HEK293 (cell line): ENCODE results near the gene MYO3A.

Experiments
- CTCF ChIA-PET: fragments of 350-600 bp; formaldehyde crosslinking; extraction: SDS; loops from one replicate; lab custom pipeline; 2021; ENCODE audit warnings: antibody characterized with exemption; lab: Yijun Ruan, JAX
- POLR2A ChIA-PET: fragments of 300-600 bp; formaldehyde crosslinking; extraction: SDS; loops from one replicate; lab custom pipeline; 2020; ENCODE audit warnings: antibody characterized with exemption, inconsistent platforms; lab: Yijun Ruan, JAX
- H3K27ac ChIP-seq: fragments of 200-500 bp; sonication (Bioruptor generic); 2 replicates; pipeline ENCODE4 v1.5.1; 2014; ENCODE audit warnings: low read depth, low read length, control low read depth, inconsistent platforms; ENCODE audit errors: extremely low read depth
- H3K36me3 ChIP-seq, 2 experiments: fragments of 200-500 bp in 1 of 2; sonication (Bioruptor generic) in 1 of 2; 1 replicate in 1 of 2; 2 replicates in 1 of 2; pipeline ENCODE4 v1.5.1; 2014 to 2017; ENCODE audit warnings: inconsistent platforms in 2 of 2, low read length in 2 of 2; ENCODE audit not compliant: control insufficient read depth in 2 of 2, insufficient read depth in 1 of 2
- H3K4me1 ChIP-seq: fragments of 200-500 bp; sonication (Bioruptor generic); 2 replicates; pipeline ENCODE4 v1.5.1; 2014; ENCODE audit warnings: mild to moderate bottlenecking, low read length, inconsistent platforms; ENCODE audit not compliant: control insufficient read depth, insufficient read depth
- H3K4me3 ChIP-seq: 2 replicates; pipeline ENCODE4 v1.5.1; 2011; ENCODE audit warnings: low read depth, mild to moderate bottlenecking, control low read depth, low read length, moderate library complexity
- H3K9me3 ChIP-seq: fragments of 200-500 bp; sonication (Bioruptor generic); 2 replicates; pipeline ENCODE4 v1.5.1; 2014; ENCODE audit warnings: low read depth, low read length, inconsistent platforms; ENCODE audit not compliant: control insufficient read depth, insufficient read depth
- KLF16 ChIP-seq: fragments of 450-650 bp; formaldehyde crosslinking; IDR thresholded peaks from 2 replicates; pipeline ENCODE4 v1.5.1; 2017; ENCODE audit warnings: missing biosample characterization, missing genetic modification characterization
- RBAK ChIP-seq: fragments of 450-650 bp; formaldehyde crosslinking; IDR thresholded peaks from 2 replicates; pipeline ENCODE4 v1.5.1; 2016; ENCODE audit warnings: missing biosample characterization, missing genetic modification characterization
- SETDB1 ChIP-seq: IDR thresholded peaks from one replicate; pipeline ENCODE4 v1.6.1; 2017; ENCODE audit warnings: mild to moderate bottlenecking, low read length, moderate library complexity, mixed read lengths; ENCODE audit not compliant: insufficient read length
- SP7 ChIP-seq: fragments of 450-650 bp; formaldehyde crosslinking; IDR thresholded peaks from 2 replicates; pipeline ENCODE4 v1.5.1; 2016; ENCODE audit warnings: missing biosample characterization, missing genetic modification characterization
- ZFP3 ChIP-seq: fragments of 450-650 bp; formaldehyde crosslinking; IDR thresholded peaks from 2 replicates; pipeline ENCODE4 v1.5.1; 2016; ENCODE audit warnings: low read depth, missing biosample characterization, missing genetic modification characterization
- ZFP69B ChIP-seq: fragments of 450-650 bp; formaldehyde crosslinking; IDR thresholded peaks from 2 replicates; pipeline ENCODE4 v1.5.1; 2016; ENCODE audit warnings: missing biosample characterization, missing genetic modification characterization
- ZNF184 ChIP-seq: fragments of 450-650 bp; IDR thresholded peaks from 2 replicates; pipeline ENCODE4 v1.5.1; 2018; ENCODE audit warnings: missing biosample characterization, mild to moderate bottlenecking, missing genetic modification characterization
- ZNF23 ChIP-seq: fragments of 450-650 bp; formaldehyde crosslinking; IDR thresholded peaks from 2 replicates; pipeline ENCODE4 v1.5.1; 2016; ENCODE audit warnings: missing biosample characterization, missing genetic modification characterization, borderline replicate concordance
- ZNF274 ChIP-seq, 2 experiments: fragments of 200-500 bp in 1 of 2; fragments of 450-650 bp in 1 of 2; sonication (Bioruptor generic) in 1 of 2; formaldehyde crosslinking in 1 of 2; IDR thresholded peaks; 2 replicates each; pipeline versions ENCODE4 v1.5.1 to v1.6.1; 2014 to 2016; ENCODE audit warnings: borderline replicate concordance in 1 of 2, inconsistent platforms in 1 of 2, low read length in 1 of 2, missing biosample characterization in 1 of 2, missing genetic modification characterization in 1 of 2
- ZNF341 ChIP-seq: fragments of 450-650 bp; formaldehyde crosslinking; IDR thresholded peaks from 2 replicates; pipeline ENCODE4; 2016; ENCODE audit warnings: low read depth, missing biosample characterization, missing genetic modification characterization
- ZNF354C ChIP-seq: fragments of 450-650 bp; formaldehyde crosslinking; IDR thresholded peaks from 2 replicates; pipeline ENCODE4 v1.5.1; 2016; ENCODE audit warnings: missing biosample characterization, missing genetic modification characterization, low read depth, borderline replicate concordance
- ZNF37A ChIP-seq: fragments of 450-650 bp; IDR thresholded peaks from 2 replicates; pipeline ENCODE4 v1.5.1; 2018; ENCODE audit warnings: missing biosample characterization, missing genetic modification characterization
- ZNF391 ChIP-seq: fragments of 450-650 bp; formaldehyde crosslinking; IDR thresholded peaks from 2 replicates; pipeline ENCODE4 v1.5.1; 2016; ENCODE audit warnings: low read depth, missing biosample characterization, missing genetic modification characterization, borderline replicate concordance
- ZNF670 ChIP-seq: fragments of 450-650 bp; formaldehyde crosslinking; IDR thresholded peaks from 2 replicates; pipeline ENCODE4 v1.5.1; 2016; ENCODE audit warnings: missing biosample characterization, missing genetic modification characterization, low read depth
- TF ChIP-seq, protein P1 (sequence below): fragments of 450-650 bp; IDR thresholded peaks from 2 replicates; pipeline ENCODE4 v1.5.1; 2018; ENCODE audit warnings: missing biosample characterization, missing genetic modification characterization
- TF ChIP-seq, protein P2 (sequence below): fragments of 450-650 bp; formaldehyde crosslinking; conservative IDR thresholded peaks from 2 replicates; pipeline ENCODE4 v1.5.1; 2016; ENCODE audit warnings: low read depth, missing biosample characterization, missing genetic modification characterization
- TF ChIP-seq, protein P3 (sequence below): fragments of 450-650 bp; formaldehyde crosslinking; IDR thresholded peaks from 2 replicates; pipeline ENCODE4 v1.5.0; 2017; ENCODE audit warnings: missing biosample characterization, missing genetic modification characterization, borderline replicate concordance

MYO3A gene

DNA sequence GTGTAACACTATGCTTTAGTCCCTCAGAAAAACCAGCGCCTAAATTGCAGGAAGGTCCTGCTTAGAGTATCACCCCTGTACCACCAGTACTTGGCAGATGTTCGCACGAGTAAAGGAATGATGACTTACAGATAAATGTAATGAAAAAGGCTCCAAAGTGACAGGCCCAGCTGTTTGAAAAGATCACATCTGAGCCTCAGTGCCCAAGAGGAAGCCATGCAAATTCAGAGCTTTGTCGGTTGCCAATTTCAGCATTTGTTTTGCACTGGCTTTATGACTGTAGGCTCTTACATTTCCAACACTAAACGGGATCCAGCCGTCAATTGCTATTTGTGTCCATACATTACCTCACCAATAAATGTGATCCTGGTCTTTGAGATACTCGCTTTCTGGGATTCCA, 222.0 kb downstream of the MYO3A start:
- ChIA-PET POLR2A (no interaction called here), CTCF (interaction anchor here (1.0 kb wide), 1 partner anchor 398 kb away, joined by 4 read pairs; no protein-coding TSS in a partner anchor)
- H3K36me3 ChIP-seq, result no peaks in the 10 kb centered on the region
- no peak overlapping the region for H3K27ac ChIP-seq
- no peaks in the 10 kb centered on the region for H3K4me1 ChIP-seq
- no peak overlapping the region for H3K4me3 ChIP-seq
- TF ChIP-seq SETDB1 (no peak), ZNF37A (no peak), KLF16 (tag by site-specific recombination) (no peak)
- TF ChIP-seq, protein P1, sequence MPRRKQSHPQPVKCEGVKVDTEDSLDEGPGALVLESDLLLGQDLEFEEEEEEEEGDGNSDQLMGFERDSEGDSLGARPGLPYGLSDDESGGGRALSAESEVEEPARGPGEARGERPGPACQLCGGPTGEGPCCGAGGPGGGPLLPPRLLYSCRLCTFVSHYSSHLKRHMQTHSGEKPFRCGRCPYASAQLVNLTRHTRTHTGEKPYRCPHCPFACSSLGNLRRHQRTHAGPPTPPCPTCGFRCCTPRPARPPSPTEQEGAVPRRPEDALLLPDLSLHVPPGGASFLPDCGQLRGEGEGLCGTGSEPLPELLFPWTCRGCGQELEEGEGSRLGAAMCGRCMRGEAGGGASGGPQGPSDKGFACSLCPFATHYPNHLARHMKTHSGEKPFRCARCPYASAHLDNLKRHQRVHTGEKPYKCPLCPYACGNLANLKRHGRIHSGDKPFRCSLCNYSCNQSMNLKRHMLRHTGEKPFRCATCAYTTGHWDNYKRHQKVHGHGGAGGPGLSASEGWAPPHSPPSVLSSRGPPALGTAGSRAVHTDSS (tag by site-specific recombination), result no peak
- TF ChIP-seq, all 188 proteins: peak for 0
- no peaks in the 10 kb centered on the region for H3K9me3 ChIP-seq

DNA sequence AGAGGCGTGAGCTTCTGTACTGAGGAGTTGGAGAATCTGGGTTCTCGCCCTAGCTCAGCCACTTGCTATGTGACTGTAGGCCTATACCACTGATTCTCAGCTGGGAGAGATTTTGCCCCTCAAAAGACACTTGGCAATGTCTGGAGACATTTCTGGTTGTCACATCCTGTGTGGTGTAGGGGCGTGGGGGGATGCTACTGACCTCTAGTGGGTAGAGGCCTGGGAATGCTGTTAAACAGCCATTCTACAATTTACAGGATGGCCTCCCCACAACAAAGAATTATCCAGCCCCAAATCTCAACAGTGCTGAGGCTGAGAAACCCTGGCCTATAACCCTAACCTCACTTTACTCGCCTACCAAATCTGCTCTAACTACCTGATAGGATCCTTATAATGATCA, 223.7 kb downstream of the MYO3A start:
- TF ChIP-seq ZFP3 (no peak), RBAK (tag by site-specific recombination) (no peak), ZNF23 (tag by site-specific recombination) (no peak), SP7 (no peak)
- TF ChIP-seq, protein P2, sequence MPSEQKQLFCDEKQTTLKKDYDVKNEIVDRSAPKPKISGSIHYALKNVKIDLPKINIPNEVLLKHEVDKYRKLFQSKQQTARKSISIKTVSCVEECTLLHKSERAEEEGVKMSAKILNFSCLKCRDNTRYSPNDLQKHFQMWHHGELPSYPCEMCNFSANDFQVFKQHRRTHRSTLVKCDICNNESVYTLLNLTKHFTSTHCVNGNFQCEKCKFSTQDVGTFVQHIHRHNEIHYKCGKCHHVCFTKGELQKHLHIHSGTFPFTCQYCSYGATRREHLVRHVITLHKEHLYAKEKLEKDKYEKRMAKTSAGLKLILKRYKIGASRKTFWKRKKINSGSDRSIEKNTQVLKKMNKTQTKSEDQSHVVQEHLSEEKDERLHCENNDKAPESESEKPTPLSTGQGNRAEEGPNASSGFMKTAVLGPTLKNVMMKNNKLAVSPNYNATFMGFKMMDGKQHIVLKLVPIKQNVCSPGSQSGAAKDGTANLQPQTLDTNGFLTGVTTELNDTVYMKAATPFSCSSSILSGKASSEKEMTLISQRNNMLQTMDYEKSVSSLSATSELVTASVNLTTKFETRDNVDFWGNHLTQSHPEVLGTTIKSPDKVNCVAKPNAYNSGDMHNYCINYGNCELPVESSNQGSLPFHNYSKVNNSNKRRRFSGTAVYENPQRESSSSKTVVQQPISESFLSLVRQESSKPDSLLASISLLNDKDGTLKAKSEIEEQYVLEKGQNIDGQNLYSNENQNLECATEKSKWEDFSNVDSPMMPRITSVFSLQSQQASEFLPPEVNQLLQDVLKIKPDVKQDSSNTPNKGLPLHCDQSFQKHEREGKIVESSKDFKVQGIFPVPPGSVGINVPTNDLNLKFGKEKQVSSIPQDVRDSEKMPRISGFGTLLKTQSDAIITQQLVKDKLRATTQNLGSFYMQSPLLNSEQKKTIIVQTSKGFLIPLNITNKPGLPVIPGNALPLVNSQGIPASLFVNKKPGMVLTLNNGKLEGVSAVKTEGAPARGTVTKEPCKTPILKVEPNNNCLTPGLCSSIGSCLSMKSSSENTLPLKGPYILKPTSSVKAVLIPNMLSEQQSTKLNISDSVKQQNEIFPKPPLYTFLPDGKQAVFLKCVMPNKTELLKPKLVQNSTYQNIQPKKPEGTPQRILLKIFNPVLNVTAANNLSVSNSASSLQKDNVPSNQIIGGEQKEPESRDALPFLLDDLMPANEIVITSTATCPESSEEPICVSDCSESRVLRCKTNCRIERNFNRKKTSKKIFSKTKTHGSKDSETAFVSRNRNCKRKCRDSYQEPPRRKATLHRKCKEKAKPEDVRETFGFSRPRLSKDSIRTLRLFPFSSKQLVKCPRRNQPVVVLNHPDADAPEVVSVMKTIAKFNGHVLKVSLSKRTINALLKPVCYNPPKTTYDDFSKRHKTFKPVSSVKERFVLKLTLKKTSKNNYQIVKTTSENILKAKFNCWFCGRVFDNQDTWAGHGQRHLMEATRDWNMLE (tag by site-specific recombination), result no peak
- Histone ChIP-seq H3K4me3 (no peak overlapping the region), H3K4me1 (no peaks in the 10 kb centered on the region), H3K9me3 (no peaks in the 10 kb centered on the region), H3K36me3 (no peaks in the 10 kb centered on the region), H3K27ac (no peak overlapping the region)
- POLR2A ChIA-PET, result no interaction called here
- CTCF ChIA-PET, result interaction anchor here (0.6 to 1.2 kb wide), 4 partner anchors 12 to 282 kb away, joined by 3 to 8 read pairs (median 3); no protein-coding TSS in a partner anchor

DNA sequence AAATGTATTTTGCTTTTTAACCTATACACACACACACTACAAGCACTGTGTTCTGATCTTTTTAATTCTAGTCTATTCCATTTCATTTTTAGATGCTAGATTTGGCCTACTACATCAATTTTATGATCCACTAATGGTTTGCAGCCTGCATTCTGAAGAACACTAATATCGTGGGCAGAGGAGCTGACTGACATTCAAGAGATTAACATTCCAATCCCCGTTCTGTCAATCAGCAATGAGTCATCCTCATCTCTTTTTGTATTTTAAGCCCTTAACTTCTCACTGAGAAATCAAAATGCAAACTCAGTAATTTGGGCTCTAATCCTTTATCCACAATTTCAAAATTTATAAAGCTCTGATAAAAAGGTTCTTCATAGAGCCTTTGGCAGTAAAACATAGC, 235.4 kb downstream of the MYO3A start:
- Histone ChIP-seq H3K4me3 (no peak overlapping the region), H3K27ac (no peak overlapping the region), H3K36me3 (no peaks in the 10 kb centered on the region), H3K4me1 (no peaks in the 10 kb centered on the region), H3K9me3 (no peaks in the 10 kb centered on the region)
- CTCF ChIA-PET, result interaction anchor here (1.3 kb wide), 1 partner anchor 12 kb away, joined by 3 read pairs; no protein-coding TSS in a partner anchor
- POLR2A ChIA-PET, result no interaction called here
- TF ChIP-seq ZNF341 (no peak), ZNF391 (tag by site-specific recombination) (no peak), ZNF670 (no peak)

DNA sequence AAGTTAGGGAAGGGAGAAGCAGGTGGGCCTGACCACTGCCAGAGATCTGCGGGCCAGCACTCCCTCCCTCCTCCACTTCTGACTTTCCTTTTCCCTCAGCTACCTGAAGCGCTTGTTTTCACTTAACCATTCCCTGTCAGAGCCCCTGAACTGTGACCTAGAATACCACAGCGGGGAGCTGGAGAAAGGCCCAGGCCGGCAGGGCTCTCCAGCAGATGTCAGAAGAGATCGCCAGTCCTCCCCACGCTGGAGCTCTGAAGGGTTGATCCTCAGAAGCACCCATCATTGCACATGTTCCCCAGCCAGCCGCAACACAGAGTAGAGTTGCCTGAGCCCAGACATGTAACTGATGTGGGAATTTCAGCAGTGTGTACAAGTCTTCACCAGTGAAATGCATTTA, 238.1 kb downstream of the MYO3A start:
- Histone ChIP-seq H3K4me1 (no peaks in the 10 kb centered on the region), H3K9me3 (no peaks in the 10 kb centered on the region), H3K4me3 (no peak overlapping the region), H3K36me3 (no peaks in the 10 kb centered on the region), H3K27ac (no peak overlapping the region)
- POLR2A ChIA-PET, result no interaction called here
- CTCF ChIA-PET, result no interaction called here
- TF ChIP-seq, protein P3, sequence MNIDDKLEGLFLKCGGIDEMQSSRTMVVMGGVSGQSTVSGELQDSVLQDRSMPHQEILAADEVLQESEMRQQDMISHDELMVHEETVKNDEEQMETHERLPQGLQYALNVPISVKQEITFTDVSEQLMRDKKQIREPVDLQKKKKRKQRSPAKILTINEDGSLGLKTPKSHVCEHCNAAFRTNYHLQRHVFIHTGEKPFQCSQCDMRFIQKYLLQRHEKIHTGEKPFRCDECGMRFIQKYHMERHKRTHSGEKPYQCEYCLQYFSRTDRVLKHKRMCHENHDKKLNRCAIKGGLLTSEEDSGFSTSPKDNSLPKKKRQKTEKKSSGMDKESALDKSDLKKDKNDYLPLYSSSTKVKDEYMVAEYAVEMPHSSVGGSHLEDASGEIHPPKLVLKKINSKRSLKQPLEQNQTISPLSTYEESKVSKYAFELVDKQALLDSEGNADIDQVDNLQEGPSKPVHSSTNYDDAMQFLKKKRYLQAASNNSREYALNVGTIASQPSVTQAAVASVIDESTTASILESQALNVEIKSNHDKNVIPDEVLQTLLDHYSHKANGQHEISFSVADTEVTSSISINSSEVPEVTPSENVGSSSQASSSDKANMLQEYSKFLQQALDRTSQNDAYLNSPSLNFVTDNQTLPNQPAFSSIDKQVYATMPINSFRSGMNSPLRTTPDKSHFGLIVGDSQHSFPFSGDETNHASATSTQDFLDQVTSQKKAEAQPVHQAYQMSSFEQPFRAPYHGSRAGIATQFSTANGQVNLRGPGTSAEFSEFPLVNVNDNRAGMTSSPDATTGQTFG, result no peak
- no peak for TF ChIP-seq ZNF354C (tag by site-specific recombination)
- no peak for TF ChIP-seq ZNF274 (IDR thresholded peaks at IDR 0.05; ENCODE audit: low read length)
- no peak for TF ChIP-seq ZNF274 (tag by site-specific recombination; IDR thresholded peaks at IDR 0.05; ENCODE audit: borderline replicate concordance)
- no peak for TF ChIP-seq ZFP69B (tag by site-specific recombination)
- TF ChIP-seq ZNF184 (tag by site-specific recombination), result no peak
